OCI-LY1 (cell line): ENCODE results near the gene BTBD3.

ENCODE experiments used
- CTCF ChIP-seq: fragments of 200-600 bp; sonication (generic), shearing (Covaris generic); IDR thresholded peaks from 2 replicates; pipeline ENCODE4 v1.5.1; 2017; ENCODE audit warnings: mild to moderate bottlenecking, antibody characterized with exemption, low read length, moderate library complexity, mixed read lengths
- EZH2 ChIP-seq: fragments of 200-600 bp; sonication (generic), shearing (Covaris generic); IDR thresholded peaks from 2 replicates; pipeline ENCODE4 v1.8.0; 2017; ENCODE audit warnings: borderline replicate concordance, mixed run types, mild to moderate bottlenecking, antibody characterized with exemption, low read length, moderate library complexity, mixed read lengths

GRCh38 chr20:11920083-11920482, 2.4 kb downstream of the BTBD3 start:
- no peak for TF ChIP-seq CTCF
- TF ChIP-seq EZH2 = no peak
